Gastrocnemius medialis (tissue), 4 donors: Measurements from ENCODE around the gene SCMH1.

ENCODE experiments used
- CTCF ChIP-seq, 5 experiments: fragments of 450-650 bp in 3 of 5; fragments of 200-600 bp in 2 of 5; sonication (generic) in 2 of 5; IDR thresholded peaks in 4 of 5; conservative IDR thresholded peaks in 1 of 5; 1 replicate in 4 of 5; 2 replicates in 1 of 5; pipeline ENCODE4 v1.5.1; 2016 to 2019; ENCODE audit warnings: antibody characterized with exemption in 5 of 5, mild to moderate bottlenecking in 3 of 5, moderate library complexity in 3 of 5
- POLR2A ChIP-seq, 2 donors: fragments of 450-650 bp; IDR thresholded peaks; one replicate each; pipeline ENCODE4 v1.6.1; 2017; ENCODE audit warnings: antibody characterized with exemption in 2 of 2, mild to moderate bottlenecking in 2 of 2, moderate library complexity in 2 of 2

GRCh38 chr1:41169066-41169798, 72.9 kb downstream of the SCMH1 start:
- TF ChIP-seq POLR2A (IDR thresholded peaks at IDR 0.05) (no peak), CTCF (IDR thresholded peaks at IDR 0.05 in 4 of 5, conservative IDR thresholded peaks at IDR 0.05 in 1 of 5) (no peak)
